Loucy (cell line): ENCODE data around the gene SEC22C.
"Not testable (repeated sequence)": the region's sequence is repeated elsewhere in the genome, so short reads cannot be mapped to it uniquely, and the experiment has no call there.

Experiments used
- H2AFZ ChIP-seq: fragments of 200-600 bp; sonication (generic); 2 replicates; pipeline ENCODE4 v1.6.0; 2016; ENCODE audit warnings: antibody characterized with exemption, mild to moderate bottlenecking, low read length, moderate library complexity
- H3F3A ChIP-seq: fragments of 200-600 bp; 2 replicates; pipeline ENCODE4 v1.6.0; 2016; ENCODE audit warnings: antibody characterized with exemption, low read depth, mild to moderate bottlenecking
- H3K27me3 ChIP-seq: fragments of 200-600 bp; sonication (generic); 2 replicates; pipeline ENCODE4 v1.6.1; 2014; ENCODE audit warnings: low read length, mild to moderate bottlenecking; ENCODE audit not compliant: insufficient read depth, poor library complexity, severe bottlenecking
- H3K36me3 ChIP-seq: fragments of 200-600 bp; sonication (generic); 2 replicates; pipeline ENCODE4 v1.6.1; 2016; ENCODE audit warnings: low read length; ENCODE audit not compliant: insufficient read depth
- H3K4me1 ChIP-seq: fragments of 200-600 bp; sonication (generic); 2 replicates; pipeline ENCODE4 v1.5.1; 2014; ENCODE audit warnings: low read length, mild to moderate bottlenecking; ENCODE audit not compliant: insufficient read depth, poor library complexity, severe bottlenecking
- H3K4me2 ChIP-seq: fragments of 200-600 bp; sonication (generic); 2 replicates; pipeline ENCODE4 v1.6.0; 2014; ENCODE audit warnings: antibody characterized with exemption, low read length, low read depth, mild to moderate bottlenecking; ENCODE audit not compliant: poor library complexity, severe bottlenecking
- H3K4me3 ChIP-seq: fragments of 200-600 bp; sonication (generic); 2 replicates; pipeline ENCODE4 v1.5.1; 2014; ENCODE audit warnings: low read length, mild to moderate bottlenecking, mixed read lengths; ENCODE audit not compliant: poor library complexity, severe bottlenecking
- H3K79me2 ChIP-seq: fragments of 200-600 bp; sonication (generic); 2 replicates; pipeline ENCODE4 v1.6.1; 2014; ENCODE audit warnings: low read length; ENCODE audit not compliant: insufficient read depth
- H3K9ac ChIP-seq: fragments of 200-600 bp; sonication (generic); 2 replicates; pipeline ENCODE4 v1.6.0; 2014; ENCODE audit warnings: mild to moderate bottlenecking, low read depth, low read length, moderate library complexity; ENCODE audit not compliant: poor library complexity, severe bottlenecking
- H3K9me2 ChIP-seq: fragments of 200-600 bp; sonication (generic); replicated peaks from 2 replicates; pipeline ENCODE4 v1.6.1; 2016; ENCODE audit warnings: low read depth, low read length, mixed read lengths
- H3K9me3 ChIP-seq: fragments of 200-600 bp; sonication (generic); 2 replicates; pipeline ENCODE4 v1.6.1; 2014; ENCODE audit warnings: mild to moderate bottlenecking, antibody characterized with exemption, low read length, low read depth; ENCODE audit not compliant: insufficient read depth
- H4K20me1 ChIP-seq: fragments of 200-600 bp; sonication (generic); 2 replicates; pipeline ENCODE4 v1.6.0; 2014; ENCODE audit warnings: antibody characterized with exemption, low read length, mild to moderate bottlenecking; ENCODE audit not compliant: insufficient read depth, poor library complexity, severe bottlenecking
- EZH2phosphoT487 ChIP-seq: fragments of 200-600 bp; IDR thresholded peaks from 2 replicates; pipeline ENCODE4 v1.6.1; 2018; ENCODE audit warnings: antibody characterized with exemption, mild to moderate bottlenecking, moderate library complexity, borderline replicate concordance
- TF ChIP-seq, protein P1 (sequence below): fragments of 200-600 bp; sonication (generic); conservative IDR thresholded peaks from 2 replicates; pipeline ENCODE4 v1.5.1; 2014; ENCODE audit warnings: mild to moderate bottlenecking, antibody characterized with exemption, low read length

SEC22C gene

GRCh38 chr3:42600958-42601675, 19.4 kb upstream of the SEC22C start:
- Histone ChIP-seq H4K20me1 (peaks cover 44% of the 10 kb centered on the region), H3K36me3 (no peaks in the 10 kb centered on the region), H3K4me2 (peak overlapping the region; percentile 97), H3K4me3 (peak overlapping the region; percentile 82), H3K9me2 (no peaks in the 10 kb centered on the region), H3K79me2 (peaks cover 53% of the 10 kb centered on the region), H3K9ac (peak overlapping the region; percentile 85), H3K4me1 (peaks cover 30% of the 10 kb centered on the region), H3F3A (peaks cover 4% of the 10 kb centered on the region; the same call in 1 of the 2 replicates), H3K9me3 (no peaks in the 10 kb centered on the region), H3K27me3 (no peaks in the 10 kb centered on the region), H2AFZ (peak overlapping the region; percentile 86)
- TF ChIP-seq, protein P1, sequence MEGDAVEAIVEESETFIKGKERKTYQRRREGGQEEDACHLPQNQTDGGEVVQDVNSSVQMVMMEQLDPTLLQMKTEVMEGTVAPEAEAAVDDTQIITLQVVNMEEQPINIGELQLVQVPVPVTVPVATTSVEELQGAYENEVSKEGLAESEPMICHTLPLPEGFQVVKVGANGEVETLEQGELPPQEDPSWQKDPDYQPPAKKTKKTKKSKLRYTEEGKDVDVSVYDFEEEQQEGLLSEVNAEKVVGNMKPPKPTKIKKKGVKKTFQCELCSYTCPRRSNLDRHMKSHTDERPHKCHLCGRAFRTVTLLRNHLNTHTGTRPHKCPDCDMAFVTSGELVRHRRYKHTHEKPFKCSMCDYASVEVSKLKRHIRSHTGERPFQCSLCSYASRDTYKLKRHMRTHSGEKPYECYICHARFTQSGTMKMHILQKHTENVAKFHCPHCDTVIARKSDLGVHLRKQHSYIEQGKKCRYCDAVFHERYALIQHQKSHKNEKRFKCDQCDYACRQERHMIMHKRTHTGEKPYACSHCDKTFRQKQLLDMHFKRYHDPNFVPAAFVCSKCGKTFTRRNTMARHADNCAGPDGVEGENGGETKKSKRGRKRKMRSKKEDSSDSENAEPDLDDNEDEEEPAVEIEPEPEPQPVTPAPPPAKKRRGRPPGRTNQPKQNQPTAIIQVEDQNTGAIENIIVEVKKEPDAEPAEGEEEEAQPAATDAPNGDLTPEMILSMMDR = no peak
- no peak for TF ChIP-seq EZH2phosphoT487

DNA sequence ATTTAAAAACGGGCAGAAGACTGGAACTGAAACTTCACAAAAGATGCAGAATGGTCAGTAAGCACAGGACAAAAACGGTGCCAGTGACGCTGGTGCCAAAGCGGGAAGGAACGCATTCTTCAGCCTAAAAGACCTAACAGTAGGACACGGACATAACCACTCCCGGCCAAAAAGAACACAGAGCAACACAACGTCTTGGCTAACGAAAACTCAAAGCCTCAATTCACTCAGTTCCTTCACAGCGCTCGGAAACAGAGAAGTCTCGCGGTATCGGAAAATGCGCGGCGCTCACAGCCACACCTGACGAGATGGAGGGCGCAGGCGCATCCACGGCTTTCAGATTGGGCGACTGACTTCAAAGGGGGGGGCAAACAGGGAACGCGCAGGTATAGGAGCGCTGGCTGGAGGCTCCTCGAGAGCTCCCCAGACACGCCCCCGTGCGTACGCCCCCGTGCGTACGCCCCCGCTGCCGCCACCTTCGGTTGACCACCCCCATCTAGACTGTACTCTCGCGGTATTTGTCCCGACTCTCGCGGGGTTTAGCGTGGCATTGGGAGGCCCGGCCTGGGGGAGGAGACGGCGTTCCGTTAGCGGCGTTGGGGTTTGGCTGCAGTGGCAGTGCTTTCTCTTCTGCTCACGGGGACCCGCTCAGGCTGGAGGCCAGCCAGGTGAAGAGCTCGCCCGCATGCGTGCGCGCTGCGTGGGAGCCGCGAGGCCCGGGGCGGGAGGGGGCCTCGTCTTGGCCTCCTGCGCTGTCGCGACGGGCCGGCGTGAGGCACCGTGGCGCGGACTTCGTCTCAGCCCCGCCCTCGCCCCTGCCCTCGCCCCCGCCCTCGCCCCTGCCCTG, 18.6 kb upstream of the SEC22C start, which contains the start of gene NKTR:
Gene NKTR, plus strand, starts transcription at position 576 of the 847 bp plus-strand sequence. CDS start 321 bp downstream, outside the sequence.
- Histone ChIP-seq H3K4me3 (peak within 1 kb of the TSS; percentile 82), H3K27me3 (no peaks in the 10 kb centered on the region), H3K9me2 (no peaks in the 10 kb centered on the region), H3K36me3 (peaks cover 4% of the 10 kb centered on the region; the same call in 1 of the 2 replicates), H3K4me1 (peaks cover 26% of the 10 kb centered on the region), H3K79me2 (peaks cover 52% of the 10 kb centered on the region), H2AFZ (peak within 1 kb of the TSS; percentile 92), H4K20me1 (peaks cover 37% of the 10 kb centered on the region), H3F3A (peaks cover 4% of the 10 kb centered on the region; the same call in 1 of the 2 replicates), H3K4me2 (peak within 1 kb of the TSS; percentile 97), H3K9me3 (no peaks in the 10 kb centered on the region), H3K9ac (peak within 1 kb of the TSS; percentile 87)
- TF ChIP-seq, protein P1 = no peak
- no peak for TF ChIP-seq EZH2phosphoT487

- H3K9me3 ChIP-seq, H3K9ac ChIP-seq, H3F3A ChIP-seq, H3K27me3 ChIP-seq, H3K4me2 ChIP-seq, H2AFZ ChIP-seq, H3K9me2 ChIP-seq, H3K4me3 ChIP-seq: not testable (repeated sequence)
- peaks cover 28% of the 10 kb centered on the region for H4K20me1 ChIP-seq
- H3K79me2 ChIP-seq = peaks cover 49% of the 10 kb centered on the region
- H3K36me3 ChIP-seq = peaks cover 17% of the 10 kb centered on the region; the same call in 1 of the 2 replicates
- peaks cover 45% of the 10 kb centered on the region for H3K4me1 ChIP-seq
Measured at GRCh38 chr3:42597098-42597497, 15.3 kb upstream of the SEC22C start.
